ENCODE results near the gene FTCDNL1. TPM values are rescaled to one million over a fixed set of nuclear protein-coding genes. Genes with fewer than 3 reads are reported as not detected.

FTCDNL1 gene
- total RNA-seq, 1 donor from 2014 or later, result 0.29 TPM

DNA sequence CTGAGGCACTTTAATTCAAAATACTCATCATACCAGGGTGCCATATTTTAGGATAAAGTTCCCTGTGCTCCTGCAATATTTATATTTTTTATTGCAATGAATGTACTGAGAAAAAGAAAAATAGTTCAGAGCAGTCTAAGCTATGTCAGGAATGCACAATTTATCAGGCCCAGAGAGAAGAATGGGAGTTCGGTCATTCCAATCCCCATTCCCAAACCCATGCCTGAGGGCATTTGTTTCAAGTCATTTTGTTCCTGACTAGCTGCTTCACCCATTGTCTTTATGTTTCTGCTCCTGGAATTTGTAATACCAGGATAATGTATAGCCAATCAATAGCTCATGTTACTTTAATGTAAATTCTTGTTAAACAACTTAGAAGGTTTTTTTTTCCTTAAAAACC, 24.4 kb upstream of the FTCDNL1 start:
- TF ChIP-seq, protein P1, sequence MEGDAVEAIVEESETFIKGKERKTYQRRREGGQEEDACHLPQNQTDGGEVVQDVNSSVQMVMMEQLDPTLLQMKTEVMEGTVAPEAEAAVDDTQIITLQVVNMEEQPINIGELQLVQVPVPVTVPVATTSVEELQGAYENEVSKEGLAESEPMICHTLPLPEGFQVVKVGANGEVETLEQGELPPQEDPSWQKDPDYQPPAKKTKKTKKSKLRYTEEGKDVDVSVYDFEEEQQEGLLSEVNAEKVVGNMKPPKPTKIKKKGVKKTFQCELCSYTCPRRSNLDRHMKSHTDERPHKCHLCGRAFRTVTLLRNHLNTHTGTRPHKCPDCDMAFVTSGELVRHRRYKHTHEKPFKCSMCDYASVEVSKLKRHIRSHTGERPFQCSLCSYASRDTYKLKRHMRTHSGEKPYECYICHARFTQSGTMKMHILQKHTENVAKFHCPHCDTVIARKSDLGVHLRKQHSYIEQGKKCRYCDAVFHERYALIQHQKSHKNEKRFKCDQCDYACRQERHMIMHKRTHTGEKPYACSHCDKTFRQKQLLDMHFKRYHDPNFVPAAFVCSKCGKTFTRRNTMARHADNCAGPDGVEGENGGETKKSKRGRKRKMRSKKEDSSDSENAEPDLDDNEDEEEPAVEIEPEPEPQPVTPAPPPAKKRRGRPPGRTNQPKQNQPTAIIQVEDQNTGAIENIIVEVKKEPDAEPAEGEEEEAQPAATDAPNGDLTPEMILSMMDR (IDR thresholded peaks at IDR 0.05; ENCODE audit: insufficient read depth, low read length, poor library complexity, severe bottlenecking), result no peak
- Histone ChIP-seq H3K36me3 (ENCODE audit: control insufficient read depth, insufficient read depth, low read length) (no peaks in the 10 kb centered on the region), H3K4me3 (ENCODE audit: low read depth, low read length) (no peak overlapping the region), H3K27me3 (ENCODE audit: control insufficient read depth, insufficient read depth, low read length) (no peaks in the 10 kb centered on the region)
- DNase-seq (ENCODE audit: low read depth), result no peak

DNA sequence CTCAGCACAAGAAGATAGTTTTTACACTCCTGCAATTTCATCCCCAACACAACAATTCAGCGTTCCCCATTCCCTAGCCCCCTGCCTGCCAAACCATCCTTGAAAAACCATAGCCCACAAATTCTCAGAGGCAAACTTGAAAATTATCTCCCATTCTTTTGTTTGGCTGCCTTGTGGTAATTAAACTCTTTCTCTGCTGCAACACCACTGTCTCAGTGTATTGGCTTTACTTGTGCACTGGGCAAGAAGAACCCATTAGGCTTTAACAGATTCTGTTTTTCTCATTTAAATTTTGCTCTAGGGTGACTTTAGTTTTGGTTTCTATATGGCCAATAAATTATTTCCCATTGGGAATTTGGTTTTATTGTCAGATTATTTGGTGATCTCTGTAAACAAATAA, 23.2 kb upstream of the FTCDNL1 start:
- DNase-seq (ENCODE audit: low read depth), result no peak
- no peak overlapping the region for H3K4me3 ChIP-seq (ENCODE audit: low read depth, low read length)
- no peaks in the 10 kb centered on the region for H3K36me3 ChIP-seq (ENCODE audit: control insufficient read depth, insufficient read depth, low read length)
- TF ChIP-seq, protein P1 (IDR thresholded peaks at IDR 0.05; ENCODE audit: insufficient read depth, low read length, poor library complexity, severe bottlenecking), result no peak
- no peaks in the 10 kb centered on the region for H3K27me3 ChIP-seq (ENCODE audit: control insufficient read depth, insufficient read depth, low read length)

DNA sequence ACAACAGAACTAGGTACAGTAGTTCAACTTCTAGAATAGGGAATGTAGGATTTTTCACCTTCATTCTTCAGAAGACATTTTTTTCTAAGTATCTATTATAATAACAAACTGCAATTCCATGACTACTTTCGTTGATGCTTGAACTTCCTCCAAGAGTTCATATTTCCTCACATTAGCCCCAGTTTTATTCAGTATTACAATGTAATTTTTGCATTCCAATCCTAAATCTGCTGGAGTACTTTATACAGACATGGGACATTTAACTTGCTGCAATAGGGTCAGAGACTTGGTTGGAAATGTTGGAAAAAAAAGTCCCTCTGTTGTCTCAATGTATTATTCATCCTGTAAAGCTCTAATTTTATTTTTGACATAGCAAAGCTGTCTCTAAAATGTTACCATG, 19.6 kb upstream of the FTCDNL1 start:
- H3K27me3 ChIP-seq (ENCODE audit: control insufficient read depth, insufficient read depth, low read length), result no peaks in the 10 kb centered on the region
- TF ChIP-seq, protein P1 (IDR thresholded peaks at IDR 0.05; ENCODE audit: insufficient read depth, low read length, poor library complexity, severe bottlenecking), result no peak
- no peak overlapping the region for H3K4me3 ChIP-seq (ENCODE audit: low read depth, low read length)
- H3K36me3 ChIP-seq (ENCODE audit: control insufficient read depth, insufficient read depth, low read length), result no peaks in the 10 kb centered on the region
- DNase-seq (ENCODE audit: low read depth), result no peak

DNA sequence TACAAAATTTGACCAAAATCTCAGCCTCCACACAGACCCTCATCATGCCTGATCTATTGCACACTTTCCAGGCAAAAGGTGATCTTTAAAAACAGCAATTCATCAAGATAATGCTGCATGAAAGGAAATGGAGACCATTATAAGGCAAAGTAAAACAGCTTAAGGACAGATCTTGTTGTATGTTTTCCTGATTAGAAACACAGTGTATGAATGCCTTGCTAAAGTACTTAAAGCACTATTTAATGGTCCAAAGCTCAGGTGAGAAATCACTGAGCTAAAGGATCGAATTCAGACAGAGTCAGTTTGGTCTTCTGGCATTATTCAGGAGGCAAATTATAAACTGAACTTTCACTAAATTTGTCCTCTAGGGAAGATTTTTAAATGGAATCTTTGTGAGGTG, 18.7 kb upstream of the FTCDNL1 start:
- no peak overlapping the region for H3K4me3 ChIP-seq (ENCODE audit: low read depth, low read length)
- H3K36me3 ChIP-seq (ENCODE audit: control insufficient read depth, insufficient read depth, low read length), result no peaks in the 10 kb centered on the region
- no peaks in the 10 kb centered on the region for H3K27me3 ChIP-seq (ENCODE audit: control insufficient read depth, insufficient read depth, low read length)
- TF ChIP-seq, protein P1 (IDR thresholded peaks at IDR 0.05; ENCODE audit: insufficient read depth, low read length, poor library complexity, severe bottlenecking), result no peak
- DNase-seq (ENCODE audit: low read depth), result no peak

DNA sequence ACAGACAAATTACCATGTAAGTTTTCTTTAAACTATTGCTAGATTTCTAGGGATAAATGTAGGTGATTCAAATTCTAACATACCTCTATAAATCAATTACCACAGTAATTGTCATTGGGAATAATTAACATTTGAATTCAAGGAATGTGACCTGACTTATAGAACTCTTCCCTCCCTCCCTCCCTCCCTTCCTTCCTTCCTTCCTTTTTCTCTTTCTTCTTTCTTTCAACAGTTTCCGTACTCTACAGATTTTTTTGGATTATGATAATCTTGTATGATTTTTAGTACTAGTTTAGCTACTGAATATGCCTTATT, 18.2 kb upstream of the FTCDNL1 start:
- DNase-seq (ENCODE audit: low read depth), result no peak
- Histone ChIP-seq H3K4me3 (ENCODE audit: low read depth, low read length) (no peak overlapping the region), H3K36me3 (ENCODE audit: control insufficient read depth, insufficient read depth, low read length) (no peaks in the 10 kb centered on the region), H3K27me3 (ENCODE audit: control insufficient read depth, insufficient read depth, low read length) (no peaks in the 10 kb centered on the region)
- TF ChIP-seq, protein P1 (IDR thresholded peaks at IDR 0.05; ENCODE audit: insufficient read depth, low read length, poor library complexity, severe bottlenecking), result no peak

DNA sequence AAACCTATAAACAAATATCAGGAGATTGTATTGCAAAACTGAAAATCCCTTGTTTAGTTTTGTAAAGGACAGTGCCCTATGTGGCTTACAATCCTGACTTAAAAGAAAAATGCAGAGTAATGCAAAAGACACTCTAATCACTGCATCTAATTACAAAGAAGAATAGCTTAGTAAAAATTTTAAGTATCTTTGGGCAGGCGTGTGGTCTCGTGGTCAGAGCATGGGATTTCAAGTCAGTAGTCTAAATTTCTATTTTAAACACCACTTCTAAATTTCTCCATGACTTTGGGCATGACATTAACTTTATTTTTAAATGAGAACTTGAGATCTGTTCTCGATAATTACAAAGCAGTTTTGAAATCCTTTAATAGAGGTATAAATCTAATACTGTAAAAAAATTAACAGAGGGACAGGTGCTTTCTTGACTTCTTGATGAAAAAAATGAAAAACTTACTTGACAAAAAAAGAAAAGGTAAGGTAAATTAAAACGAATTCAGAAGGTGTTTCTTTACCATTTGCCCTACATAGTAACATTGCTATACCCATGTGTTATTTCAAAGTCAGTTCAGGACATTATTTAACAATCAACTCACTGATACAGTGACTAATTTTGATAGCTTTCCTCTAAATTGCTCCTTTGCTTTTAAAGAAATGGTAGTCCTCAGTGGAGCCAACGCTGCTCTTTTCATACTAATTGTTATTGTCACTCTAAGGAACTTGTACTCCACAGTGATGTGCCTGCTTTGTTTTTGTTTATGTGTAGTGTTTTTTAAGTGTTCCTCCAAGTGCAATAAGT, 17.6 kb upstream of the FTCDNL1 start:
- H3K4me3 ChIP-seq (ENCODE audit: low read depth, low read length), result no peak overlapping the region
- DNase-seq (ENCODE audit: low read depth), result no peak
- TF ChIP-seq, protein P1 (IDR thresholded peaks at IDR 0.05; ENCODE audit: insufficient read depth, low read length, poor library complexity, severe bottlenecking), result no peak
- H3K36me3 ChIP-seq (ENCODE audit: control insufficient read depth, insufficient read depth, low read length), result no peaks in the 10 kb centered on the region
- H3K27me3 ChIP-seq (ENCODE audit: control insufficient read depth, insufficient read depth, low read length), result no peaks in the 10 kb centered on the region
